Renal cortex interstitium (tissue), 15 donors: Measurements from ENCODE around the gene DENND4C. TPM values are rescaled to one million over a fixed set of nuclear protein-coding genes. Genes with fewer than 3 reads are reported as not detected.
"Not testable (repeated sequence)": the region's sequence is repeated elsewhere in the genome, so short reads cannot be mapped to it uniquely, and the experiment has no call there.

Source experiments
- DNase-seq, 11 donors: peaks; one replicate each; pipeline ENCODE4 v3.0.0-alpha.2; 2013; ENCODE audit warnings: low read depth in 9 of 11, low spot score in 4 of 11; ENCODE audit errors: extremely low read depth in 1 of 11
- long read RNA-seq, 16 experiments: transcript quantifications; one replicate each; lab custom pipeline, GENCODE V29; 2026
- polyA plus RNA-seq, 3 donors: library from polyadenylated mRNA; unstranded; fragments of 120-200 nt; gene quantifications; one replicate each; pipeline ENCODE4 v1.2.1, GENCODE V29; 2013; ENCODE audit not compliant: insufficient read length in 3 of 3

The DENND4C gene
- polyA plus RNA-seq: 10 to 100 TPM; 42.3 to 52.6 (median 50.5) TPM
- long read RNA-seq, donor 1, partial matches to known transcripts: 6,129 of 6,391 reads
- long read RNA-seq, donor 1, other reads (novel, unspliced or antisense): 262 of 6,391 reads
- long read RNA-seq, donor 2, partial matches to known transcripts: 5,604 of 5,715 reads
- long read RNA-seq, donor 2, other reads (novel, unspliced or antisense): 111 of 5,715 reads
- long read RNA-seq, donor 3, partial matches to known transcripts: 9,371 of 9,732 reads
- long read RNA-seq, donor 3, other reads (novel, unspliced or antisense): 361 of 9,732 reads
- long read RNA-seq, donor 4, partial matches to known transcripts: 6,291 of 6,512 reads
- long read RNA-seq, donor 4, other reads (novel, unspliced or antisense): 221 of 6,512 reads
- long read RNA-seq, donor 5: 0 reads
- long read RNA-seq, donor 6, partial matches to known transcripts: 6,239 of 6,407 reads
- long read RNA-seq, donor 6, other reads (novel, unspliced or antisense): 168 of 6,407 reads
- long read RNA-seq, donor 7, partial matches to known transcripts: 9,459 of 9,681 reads
- long read RNA-seq, donor 7, other reads (novel, unspliced or antisense): 222 of 9,681 reads
- long read RNA-seq, donor 8, partial matches to known transcripts: 13,361 of 13,844 reads
- long read RNA-seq, donor 8, other reads (novel, unspliced or antisense): 483 of 13,844 reads
- long read RNA-seq, donor 9, full-length matches to known transcripts: 2 of 5,529 reads
- long read RNA-seq, donor 9, partial matches to known transcripts: 5,324 of 5,529 reads
- long read RNA-seq, donor 9, other reads (novel, unspliced or antisense): 203 of 5,529 reads
- long read RNA-seq, donor 10, partial matches to known transcripts: 6,436 of 6,688 reads
- long read RNA-seq, donor 10, other reads (novel, unspliced or antisense): 252 of 6,688 reads
- long read RNA-seq, donor 11, partial matches to known transcripts: 4,981 of 5,224 reads
- long read RNA-seq, donor 11, other reads (novel, unspliced or antisense): 242 of 5,224 reads
- long read RNA-seq, donor 12, partial matches to known transcripts: 5,357 of 5,529 reads
- long read RNA-seq, donor 12, other reads (novel, unspliced or antisense): 172 of 5,529 reads
- long read RNA-seq, donor 13: 0 reads
- long read RNA-seq, donor 14, partial matches to known transcripts: 9,093 of 9,469 reads
- long read RNA-seq, donor 14, other reads (novel, unspliced or antisense): 374 of 9,469 reads
- long read RNA-seq, donor 15, partial matches to known transcripts: 2,269 of 2,336 reads
- long read RNA-seq, donor 15, other reads (novel, unspliced or antisense): 65 of 2,336 reads
- long read RNA-seq, donor 16, partial matches to known transcripts: 17,049 of 17,526 reads
- long read RNA-seq, donor 16, other reads (novel, unspliced or antisense): 477 of 17,526 reads

DNA sequence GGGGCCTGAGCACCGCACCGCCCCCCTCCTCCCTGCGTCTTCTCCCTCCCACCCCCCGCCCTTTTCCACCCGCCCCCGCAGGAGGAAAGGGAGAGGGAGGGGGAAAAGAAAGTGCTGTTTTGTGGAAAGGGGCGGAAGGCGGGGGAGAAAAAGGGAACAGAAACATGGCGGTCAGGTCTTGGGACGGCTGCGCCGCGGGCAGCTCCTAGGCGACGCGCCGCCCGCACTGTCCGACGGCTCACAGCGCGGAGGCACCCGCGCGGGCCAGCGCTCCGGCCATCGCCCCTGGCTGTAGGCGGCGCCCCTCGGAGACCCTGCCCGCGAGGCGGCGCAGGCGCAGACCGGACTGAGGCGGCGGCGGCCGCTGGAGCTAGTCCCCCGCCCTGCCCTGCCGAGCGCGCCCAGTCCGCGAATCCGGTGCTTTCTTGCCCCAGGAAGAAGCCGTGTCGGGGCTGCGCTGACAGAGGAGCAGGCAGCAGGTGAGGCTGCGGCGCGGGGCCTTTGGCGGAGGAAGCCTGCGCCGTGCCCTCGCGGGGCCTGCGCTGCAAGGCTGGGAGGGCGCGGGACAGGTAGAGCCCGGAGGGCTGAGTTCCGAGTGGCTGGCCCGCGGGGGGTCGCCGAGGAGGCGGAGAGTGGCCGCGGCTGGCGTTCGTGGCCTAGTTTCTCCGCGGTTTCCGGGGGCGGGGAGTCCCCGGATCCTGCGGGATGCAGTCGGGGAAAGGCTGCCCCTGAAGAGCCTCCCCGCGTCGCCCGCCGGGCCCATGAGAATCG is at the start of gene DENND4C:
TSS of gene DENND4C (plus strand) at position 339 of the 771 bp plus-strand sequence. CDS start 45,482 bp downstream, outside the sequence.
- peak; percentile 66 to 87 (median 82) for DNase-seq

- DNase-seq: no peak
Observed at GRCh38 chr9:19180991-19181390, 49.5 kb upstream of the DENND4C start.

DNA sequence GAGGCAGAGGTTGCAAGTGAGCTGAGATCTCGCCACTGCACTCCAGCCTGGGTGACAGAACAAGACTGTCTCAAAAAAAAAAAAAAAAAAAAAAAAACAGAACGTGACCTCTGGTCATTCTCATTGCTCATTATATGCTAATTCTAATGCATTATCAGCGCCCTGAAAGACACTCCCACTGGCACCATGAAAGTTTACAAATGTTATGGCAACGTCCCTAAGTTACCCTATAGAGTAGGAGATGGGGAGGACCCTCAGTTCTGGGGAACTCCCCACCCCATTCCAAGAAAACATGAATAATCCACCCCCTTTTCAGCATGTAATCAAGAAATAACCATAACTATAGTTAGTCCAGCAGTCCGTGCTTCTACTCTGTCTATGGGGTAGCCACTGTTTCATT is 48.9 kb upstream of the DENND4C start:
- no peak for DNase-seq

DNA sequence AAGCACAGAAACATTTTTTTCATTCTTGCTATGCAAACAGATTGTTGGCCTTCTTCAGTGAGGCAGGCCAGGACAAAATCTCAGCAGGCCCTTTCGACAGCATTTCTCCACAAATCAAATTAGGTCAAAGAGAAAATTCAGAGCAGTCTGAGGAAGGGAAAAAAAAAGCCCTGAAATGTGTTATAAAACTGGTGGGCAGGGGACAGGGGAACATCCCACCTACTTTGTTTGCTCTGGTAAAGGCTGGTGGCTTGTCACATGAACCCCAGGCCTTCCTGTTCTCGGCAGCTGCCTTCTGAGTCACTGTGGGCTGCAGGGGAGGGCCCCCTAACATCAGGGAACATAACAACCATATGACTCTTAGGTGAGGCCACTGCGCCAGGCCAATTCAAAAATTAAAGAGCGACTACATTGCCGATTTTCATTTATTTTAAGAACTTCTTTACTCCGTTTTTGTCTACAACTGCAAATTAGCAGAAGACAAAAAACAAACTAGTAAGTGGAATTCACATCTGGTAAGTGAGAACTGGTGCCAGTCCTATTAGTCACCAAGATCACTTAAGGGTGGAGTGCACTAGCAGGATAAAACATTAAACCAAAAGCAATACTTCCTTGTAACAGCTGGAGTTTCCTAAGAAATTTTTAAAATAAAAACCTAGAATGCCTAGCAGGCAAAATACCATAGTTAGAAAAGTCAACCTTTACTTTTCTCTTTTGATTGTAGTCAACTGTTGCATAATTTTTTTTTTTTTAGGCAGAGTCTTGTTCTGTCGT is 46.2 kb upstream of the DENND4C start:
- no peak for DNase-seq

GRCh38 chr9:19185191-19185590 is 45.3 kb upstream of the DENND4C start:
- no peak for DNase-seq

DNA sequence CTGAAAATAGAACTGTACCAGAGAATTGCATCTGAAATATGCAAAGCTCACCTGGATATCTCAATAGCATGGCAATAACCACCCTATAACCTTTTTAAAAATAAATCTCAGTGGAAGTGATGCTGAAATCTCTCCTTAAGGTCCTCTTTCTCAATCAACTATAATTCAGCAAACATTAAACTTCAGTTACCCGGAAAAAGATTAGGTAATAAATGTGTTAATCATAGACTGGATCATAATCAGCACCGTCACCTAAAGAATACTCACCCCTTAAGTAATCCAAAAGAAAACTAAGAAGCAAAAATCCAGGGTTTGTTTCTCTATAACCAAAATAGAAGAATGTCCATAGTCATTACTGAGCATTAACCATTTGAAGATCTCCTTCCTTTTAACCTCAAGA is 44.3 kb upstream of the DENND4C start:
- DNase-seq: no peak

- DNase-seq: no peak
Observed at GRCh38 chr9:19188771-19189170, 41.7 kb upstream of the DENND4C start.

DNA sequence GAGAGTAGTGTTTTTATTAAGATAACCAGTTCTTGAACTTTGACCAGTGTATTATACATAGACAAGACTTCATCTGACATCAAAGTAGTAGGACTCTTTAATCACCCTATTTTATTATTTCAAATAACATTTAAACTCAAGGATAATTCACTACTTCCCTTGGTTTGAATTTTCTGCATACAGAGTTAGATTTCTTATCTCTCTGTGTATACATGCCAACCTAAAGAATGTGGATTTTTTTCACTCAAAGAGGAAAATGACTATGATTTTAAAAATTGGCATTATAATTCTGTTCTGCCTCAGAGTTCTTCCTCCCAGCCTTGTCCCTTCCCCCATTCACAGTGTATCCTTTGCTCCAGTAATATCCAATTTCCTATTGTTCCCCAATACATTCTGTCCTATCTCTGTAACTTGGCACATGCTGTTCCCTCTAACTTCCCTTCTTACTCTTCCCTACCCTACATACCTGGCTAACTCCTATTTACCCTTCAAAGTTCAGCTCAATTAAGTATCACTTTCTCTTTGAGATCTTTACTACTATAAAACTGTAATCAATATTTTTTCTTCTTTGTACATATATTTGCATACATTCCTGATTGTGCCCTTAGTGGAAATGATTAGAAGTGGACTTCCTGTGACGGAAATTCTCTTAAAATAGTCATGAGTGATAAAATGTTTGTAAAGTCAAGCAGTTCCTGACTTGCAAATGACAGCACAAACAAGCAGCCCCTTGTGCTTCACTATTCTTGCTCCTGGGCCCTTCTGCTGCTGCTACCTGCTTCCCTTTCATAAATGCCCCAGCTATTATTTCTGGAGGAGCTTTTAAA is 38.1 kb upstream of the DENND4C start:
- no peak for DNase-seq

DNA sequence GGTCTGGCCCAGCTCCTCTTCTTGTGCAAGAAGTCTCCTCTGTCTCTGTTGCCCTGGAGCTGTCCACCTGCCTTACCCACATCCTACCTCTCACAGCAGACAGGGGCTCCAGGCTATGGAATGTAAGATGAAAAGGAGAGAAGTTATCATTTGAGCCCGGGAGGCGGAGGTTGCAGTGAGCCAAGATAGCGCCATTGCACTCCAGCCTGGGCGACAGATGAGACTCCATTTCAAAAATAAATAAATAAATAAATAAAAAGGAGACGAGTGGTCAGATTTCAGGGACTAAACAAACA is 37.5 kb upstream of the DENND4C start:
- DNase-seq: no peak

DNA sequence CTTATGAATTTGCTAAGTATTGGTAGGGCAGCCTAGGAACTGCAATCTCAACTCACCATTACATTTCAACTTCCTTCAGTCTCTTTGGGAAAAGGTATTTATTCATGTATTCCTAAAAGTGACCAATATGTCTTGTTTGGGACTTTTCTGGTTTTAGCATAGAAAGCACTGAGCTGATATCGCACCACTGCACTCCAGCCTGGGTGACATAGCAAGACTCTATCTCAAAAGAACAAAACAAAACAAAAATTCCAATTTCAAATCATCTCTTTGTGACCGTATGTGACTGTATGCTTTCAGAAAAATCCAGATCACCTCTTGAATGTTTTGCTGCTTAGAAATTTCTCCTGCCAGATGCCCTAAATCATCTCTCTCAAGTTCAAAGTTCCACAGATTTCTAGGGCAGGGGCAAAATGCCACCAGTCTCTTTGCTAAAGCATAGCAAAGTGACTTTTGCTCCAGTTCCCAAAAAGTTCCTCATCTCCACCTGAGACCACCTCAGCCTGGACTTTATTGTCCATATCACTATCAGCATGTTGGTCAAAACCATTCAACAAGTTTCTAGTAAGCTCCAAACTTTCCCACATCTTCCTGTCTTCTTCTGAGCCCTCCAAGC is 37.0 kb upstream of the DENND4C start:
- DNase-seq: not testable (repeated sequence)

DNA sequence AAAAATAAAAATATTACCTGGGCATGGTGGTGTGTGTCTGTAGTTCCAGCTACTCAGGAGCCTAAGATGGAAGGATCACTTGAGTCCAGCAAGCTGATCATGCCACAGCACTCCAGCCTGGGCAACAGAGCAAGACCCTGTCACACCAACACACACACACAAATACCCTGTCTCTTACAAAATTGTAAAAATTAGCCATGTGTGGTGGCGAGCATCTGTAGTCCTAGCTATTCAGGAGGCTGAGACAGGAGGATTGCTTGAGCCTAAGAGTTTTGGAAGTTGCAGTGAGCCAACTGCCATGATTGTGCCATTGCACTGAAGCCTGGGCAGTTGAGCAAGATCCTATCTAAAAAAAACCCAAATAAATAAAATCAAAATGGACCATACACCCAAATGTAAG is 32.1 kb upstream of the DENND4C start:
- DNase-seq: no peak

DNA sequence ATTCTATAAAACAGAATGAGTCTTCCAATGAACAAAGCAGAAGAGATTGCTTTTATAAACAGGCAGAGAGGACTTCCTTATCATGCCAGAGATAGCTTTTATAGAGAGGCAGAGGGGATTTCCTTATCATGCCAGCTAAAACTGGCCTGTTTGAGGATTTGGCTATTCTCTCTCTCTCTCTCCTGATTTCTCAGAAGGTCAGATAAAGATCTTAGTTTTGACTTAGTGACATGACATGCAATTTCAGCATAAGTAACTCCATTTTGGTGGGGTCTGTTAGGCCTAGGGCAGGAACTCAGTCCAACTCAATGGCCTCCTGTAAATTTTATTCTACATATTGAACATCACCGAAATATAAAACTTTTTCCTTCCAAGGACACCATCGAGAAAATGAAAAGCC is 31.5 kb upstream of the DENND4C start:
- DNase-seq: no peak

- no peak for DNase-seq
Observed at GRCh38 chr9:19200229-19200628, 30.3 kb upstream of the DENND4C start.

GRCh38 chr9:19201899-19202891 is 28.3 kb upstream of the DENND4C start:
- peak in 8 of 11 donors; percentile 31 to 55 (median 41) for DNase-seq

GRCh38 chr9:19203058-19203457 is 27.4 kb upstream of the DENND4C start:
- DNase-seq: no peak
